ENCODE data around the gene SLC22A1. TPM values are rescaled to one million over a fixed set of nuclear protein-coding genes. Genes with fewer than 3 reads are reported as not detected.

The SLC22A1 gene
- total RNA-seq, 1 donor from 2014 or later = not detected

DNA sequence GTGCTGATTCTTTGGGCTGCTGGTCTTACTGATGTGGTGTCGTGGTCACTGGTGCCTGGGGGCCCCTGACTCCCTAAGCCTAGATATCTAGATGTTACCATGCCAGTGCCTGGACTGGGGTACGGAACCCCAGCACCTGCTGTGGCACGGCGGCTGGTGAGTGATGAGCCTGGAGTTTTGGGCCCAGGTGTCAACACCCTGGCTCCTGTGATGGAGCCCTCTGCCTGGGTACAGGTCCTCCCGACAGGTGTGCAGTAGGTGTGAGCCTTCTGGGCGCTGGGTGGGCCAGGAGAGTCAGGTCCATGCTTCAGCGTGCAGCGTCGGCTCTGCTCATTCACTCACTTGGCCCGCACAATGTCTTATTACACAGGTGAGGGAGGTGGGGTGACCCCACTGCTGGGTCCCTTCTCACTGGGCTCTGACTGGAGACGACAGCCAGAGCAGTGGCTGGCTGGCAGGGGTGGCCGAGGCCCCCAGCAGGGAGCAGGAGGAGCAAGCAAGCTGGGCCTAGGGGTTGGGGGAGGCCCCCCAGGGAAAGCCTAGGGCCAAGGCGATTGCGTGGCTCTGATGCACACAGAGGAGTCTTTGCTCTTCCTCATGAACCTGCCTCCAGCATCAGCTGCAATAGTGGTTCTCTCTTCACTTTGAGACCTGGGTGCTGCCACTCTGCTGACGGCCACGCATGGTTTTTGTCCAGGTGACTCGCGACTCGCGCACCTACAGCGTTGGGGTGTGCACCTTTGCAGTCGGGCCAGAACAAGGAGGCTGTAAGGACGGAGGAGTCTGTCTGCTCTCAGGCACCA lies 42.5 kb upstream of the SLC22A1 start:
- Histone ChIP-seq H3K4me1 (no peaks in the 10 kb centered on the region), H3K36me3 (peaks cover 76 to 81% of the 10 kb centered on the region in 2 donors), H3K27ac (no peak overlapping the region), H3K9me3 (no peaks in the 10 kb centered on the region), H3K4me3 (no peak overlapping the region), H3K27me3 (no peaks in the 10 kb centered on the region)
- TF ChIP-seq CTCF (IDR thresholded peaks at IDR 0.05) = no peak
- intact Hi-C loops (cut with DNase I) = no loop called here
- no peak for DNase-seq (ENCODE audit: low spot score in 2 of 2)

- intact Hi-C loops (cut with DNase I) = no loop called here
- H3K4me1 ChIP-seq = no peaks in the 10 kb centered on the region
- DNase-seq (ENCODE audit: low spot score in 2 of 2) = no peak
- no peak overlapping the region for H3K27ac ChIP-seq
- H3K36me3 ChIP-seq = peaks cover 77 to 81% of the 10 kb centered on the region in 2 donors
- no peak overlapping the region for H3K4me3 ChIP-seq
- H3K27me3 ChIP-seq = no peaks in the 10 kb centered on the region
- no peaks in the 10 kb centered on the region for H3K9me3 ChIP-seq
- TF ChIP-seq CTCF (IDR thresholded peaks at IDR 0.05) = no peak
Measured at GRCh38 chr6:160079686-160080043, 42.0 kb upstream of the SLC22A1 start.

GRCh38 chr6:160080097-160080496 lies 41.5 kb upstream of the SLC22A1 start:
- no peaks in the 10 kb centered on the region for H3K4me1 ChIP-seq
- TF ChIP-seq CTCF (IDR thresholded peaks at IDR 0.05) = no peak
- intact Hi-C loops (cut with DNase I) = no loop called here
- DNase-seq (ENCODE audit: low spot score in 2 of 2) = no peak
- H3K27ac ChIP-seq = no peak overlapping the region
- peaks cover 73 to 81% of the 10 kb centered on the region in 2 donors for H3K36me3 ChIP-seq
- H3K27me3 ChIP-seq = no peaks in the 10 kb centered on the region
- no peak overlapping the region for H3K4me3 ChIP-seq
- no peaks in the 10 kb centered on the region for H3K9me3 ChIP-seq

DNA sequence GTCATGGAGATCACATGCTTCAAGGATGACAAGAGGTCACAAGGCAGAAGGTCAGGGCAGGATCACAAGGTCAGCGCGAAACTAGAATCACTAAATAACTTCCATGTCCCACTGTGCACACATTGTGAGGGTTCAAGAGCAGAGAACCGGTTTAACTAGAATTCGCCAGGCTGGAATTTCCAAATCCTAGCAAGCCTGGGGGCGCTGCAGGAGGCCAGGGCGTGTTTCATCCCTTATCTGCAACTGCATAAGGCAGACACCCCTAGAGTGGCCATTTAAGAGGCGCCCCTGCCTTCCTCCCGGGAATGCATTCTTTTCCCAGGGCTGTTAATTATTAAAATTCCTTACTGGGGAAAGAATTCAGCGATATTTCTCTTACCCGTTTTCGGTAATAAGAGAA lies 40.2 kb upstream of the SLC22A1 start:
- Histone ChIP-seq H3K4me3 (no peak overlapping the region), H3K27me3 (no peaks in the 10 kb centered on the region), H3K9me3 (no peaks in the 10 kb centered on the region), H3K27ac (no peak overlapping the region), H3K36me3 (peaks cover 73 to 83% of the 10 kb centered on the region in 2 donors), H3K4me1 (no peaks in the 10 kb centered on the region)
- intact Hi-C loops (cut with DNase I) = no loop called here
- TF ChIP-seq CTCF (IDR thresholded peaks at IDR 0.05) = no peak
- no peak for DNase-seq (ENCODE audit: low spot score in 2 of 2)

- DNase-seq (ENCODE audit: low spot score in 2 of 2) = no peak
- TF ChIP-seq CTCF (IDR thresholded peaks at IDR 0.05) = no peak
- peaks cover 73 to 87% of the 10 kb centered on the region in 2 donors for H3K36me3 ChIP-seq
- no peak overlapping the region for H3K4me3 ChIP-seq
- H3K9me3 ChIP-seq = no peaks in the 10 kb centered on the region
- H3K27me3 ChIP-seq = no peaks in the 10 kb centered on the region
- intact Hi-C loops (cut with DNase I) = no loop called here
- H3K4me1 ChIP-seq = no peaks in the 10 kb centered on the region
- no peak overlapping the region for H3K27ac ChIP-seq
Measured at GRCh38 chr6:160082627-160083026, 39.0 kb upstream of the SLC22A1 start.

All from ascending aorta (tissue), 2 donors.